ENCODE results near the gene NUP107.

DNA sequence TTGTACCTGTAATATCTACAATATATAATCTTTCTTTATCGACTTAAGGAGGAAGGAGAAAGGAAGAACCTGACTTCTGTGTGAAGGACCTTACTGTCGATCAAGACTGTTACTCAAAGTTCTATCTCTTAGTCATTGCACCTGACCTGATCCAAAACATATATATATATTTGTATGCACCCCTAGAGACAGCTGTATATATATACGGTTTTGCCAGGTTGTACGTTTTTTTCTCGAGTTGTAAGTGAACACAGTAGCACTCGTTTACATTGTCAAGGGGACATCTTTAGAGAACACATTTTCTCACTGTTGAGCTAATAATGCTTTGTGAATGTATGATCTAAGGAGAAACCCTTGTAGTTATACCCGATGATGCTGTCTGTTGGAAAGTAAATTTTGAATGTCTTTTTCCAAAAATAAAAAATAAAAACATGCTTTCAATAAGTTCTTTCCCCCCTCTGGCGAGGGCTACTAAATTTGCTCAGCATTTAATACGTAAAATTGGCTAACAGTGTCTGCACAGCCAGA, 58.7 kb downstream of the NUP107 start:
- TF ChIP-seq, protein P1, sequence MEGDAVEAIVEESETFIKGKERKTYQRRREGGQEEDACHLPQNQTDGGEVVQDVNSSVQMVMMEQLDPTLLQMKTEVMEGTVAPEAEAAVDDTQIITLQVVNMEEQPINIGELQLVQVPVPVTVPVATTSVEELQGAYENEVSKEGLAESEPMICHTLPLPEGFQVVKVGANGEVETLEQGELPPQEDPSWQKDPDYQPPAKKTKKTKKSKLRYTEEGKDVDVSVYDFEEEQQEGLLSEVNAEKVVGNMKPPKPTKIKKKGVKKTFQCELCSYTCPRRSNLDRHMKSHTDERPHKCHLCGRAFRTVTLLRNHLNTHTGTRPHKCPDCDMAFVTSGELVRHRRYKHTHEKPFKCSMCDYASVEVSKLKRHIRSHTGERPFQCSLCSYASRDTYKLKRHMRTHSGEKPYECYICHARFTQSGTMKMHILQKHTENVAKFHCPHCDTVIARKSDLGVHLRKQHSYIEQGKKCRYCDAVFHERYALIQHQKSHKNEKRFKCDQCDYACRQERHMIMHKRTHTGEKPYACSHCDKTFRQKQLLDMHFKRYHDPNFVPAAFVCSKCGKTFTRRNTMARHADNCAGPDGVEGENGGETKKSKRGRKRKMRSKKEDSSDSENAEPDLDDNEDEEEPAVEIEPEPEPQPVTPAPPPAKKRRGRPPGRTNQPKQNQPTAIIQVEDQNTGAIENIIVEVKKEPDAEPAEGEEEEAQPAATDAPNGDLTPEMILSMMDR (IDR thresholded peaks at IDR 0.05; ENCODE audit: borderline replicate concordance, extremely low read depth, low read length, poor library complexity, severe bottlenecking): no peak
- TF ChIP-seq EZH2 (IDR thresholded peaks at IDR 0.05; ENCODE audit: borderline replicate concordance, low read depth, low read length, severe bottlenecking): no peak

All from DND-41 (cell line).